ENCODE measurements around the gene CDH4.
"Not testable (repeated sequence)": the region's sequence is repeated elsewhere in the genome, so short reads cannot be mapped to it uniquely, and the experiment has no call there.

Gene CDH4

GRCh38 chr20:61846741-61847419 lies 594.8 kb downstream of the CDH4 start:
- no peak for DNase-seq

- DNase-seq = no peak
Observed at GRCh38 chr20:61847420-61847748, 595.3 kb downstream of the CDH4 start.

- DNase-seq = no peak
Observed at GRCh38 chr20:61847986-61848385, 595.9 kb downstream of the CDH4 start.

- DNase-seq = no peak
Observed at GRCh38 chr20:61848851-61849250, 596.8 kb downstream of the CDH4 start.

GRCh38 chr20:61849376-61849775 lies 597.3 kb downstream of the CDH4 start:
- DNase-seq = no peak

GRCh38 chr20:61849822-61850221 lies 597.8 kb downstream of the CDH4 start:
- DNase-seq = no peak

GRCh38 chr20:61850457-61850856 lies 598.4 kb downstream of the CDH4 start:
- no peak for DNase-seq

GRCh38 chr20:61850926-61851900 lies 599.2 kb downstream of the CDH4 start:
- DNase-seq = no peak

- no peak for DNase-seq
Observed at GRCh38 chr20:61852268-61853072, 600.4 kb downstream of the CDH4 start.

- DNase-seq = no peak
Observed at GRCh38 chr20:61853073-61854005, 601.3 kb downstream of the CDH4 start.

GRCh38 chr20:61854538-61854937 lies 602.5 kb downstream of the CDH4 start:
- DNase-seq = not testable (repeated sequence)

GRCh38 chr20:61855286-61855685 lies 603.2 kb downstream of the CDH4 start:
- peak in 1 of 56 donors; percentile 6 for DNase-seq

GRCh38 chr20:61856626-61857413 lies 604.8 kb downstream of the CDH4 start:
- no peak for DNase-seq

GRCh38 chr20:61857414-61857775 lies 605.3 kb downstream of the CDH4 start:
- no peak for DNase-seq

GRCh38 chr20:61857884-61858283 lies 605.8 kb downstream of the CDH4 start:
- no peak for DNase-seq

- DNase-seq = no peak
Observed at GRCh38 chr20:61859767-61860166, 607.7 kb downstream of the CDH4 start.

GRCh38 chr20:61860260-61860987 lies 608.4 kb downstream of the CDH4 start:
- DNase-seq = no peak

GRCh38 chr20:61861054-61861841 lies 609.2 kb downstream of the CDH4 start:
- DNase-seq = no peak
